ENCODE measurements around the gene DIS3L2. TPM values are rescaled to one million over a fixed set of nuclear protein-coding genes. Genes with fewer than 3 reads are reported as not detected.

Gene DIS3L2
- total RNA-seq, 4 donors from 2014 or later: 12.8 to 27.3 (median 16.8) TPM

DNA sequence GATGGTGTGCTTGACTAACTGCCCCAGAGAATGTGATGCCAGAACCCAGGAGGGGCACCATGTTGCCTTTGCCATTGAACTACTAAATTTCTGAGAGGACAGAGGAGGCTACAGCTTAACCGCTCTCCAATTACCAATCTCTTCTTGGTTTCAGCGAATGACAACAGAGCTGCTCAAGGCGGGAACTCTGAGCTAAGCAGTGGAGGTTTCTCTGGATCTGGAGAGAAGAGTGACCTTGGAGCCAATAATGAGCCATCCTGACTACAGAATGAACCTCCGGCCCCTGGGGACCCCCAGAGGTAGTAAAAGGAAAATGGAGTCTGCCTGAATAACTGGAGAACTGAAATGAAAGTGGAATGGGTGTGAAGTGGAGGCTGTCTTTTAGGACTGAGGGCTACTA is 53.2 kb downstream of the DIS3L2 start:
- intact Hi-C loops (cut with DNase I; ENCODE audit: low total_unique reads) (no loop called here), in situ Hi-C loops (cut with MboI; ENCODE audit: low sequenced_read_pairs in 4 of 4) (no loop called here)
- Histone ChIP-seq H3K9me3 (no peaks in the 10 kb centered on the region), H3K27ac (no peak overlapping the region), H3K36me3 (no peaks in the 10 kb centered on the region), H3K4me1 (peaks cover 0 to 7% of the 10 kb centered on the region in 2 donors), H3K4me3 (no peak overlapping the region), H3K27me3 (no peaks in the 10 kb centered on the region)
- TF ChIP-seq, protein P1, sequence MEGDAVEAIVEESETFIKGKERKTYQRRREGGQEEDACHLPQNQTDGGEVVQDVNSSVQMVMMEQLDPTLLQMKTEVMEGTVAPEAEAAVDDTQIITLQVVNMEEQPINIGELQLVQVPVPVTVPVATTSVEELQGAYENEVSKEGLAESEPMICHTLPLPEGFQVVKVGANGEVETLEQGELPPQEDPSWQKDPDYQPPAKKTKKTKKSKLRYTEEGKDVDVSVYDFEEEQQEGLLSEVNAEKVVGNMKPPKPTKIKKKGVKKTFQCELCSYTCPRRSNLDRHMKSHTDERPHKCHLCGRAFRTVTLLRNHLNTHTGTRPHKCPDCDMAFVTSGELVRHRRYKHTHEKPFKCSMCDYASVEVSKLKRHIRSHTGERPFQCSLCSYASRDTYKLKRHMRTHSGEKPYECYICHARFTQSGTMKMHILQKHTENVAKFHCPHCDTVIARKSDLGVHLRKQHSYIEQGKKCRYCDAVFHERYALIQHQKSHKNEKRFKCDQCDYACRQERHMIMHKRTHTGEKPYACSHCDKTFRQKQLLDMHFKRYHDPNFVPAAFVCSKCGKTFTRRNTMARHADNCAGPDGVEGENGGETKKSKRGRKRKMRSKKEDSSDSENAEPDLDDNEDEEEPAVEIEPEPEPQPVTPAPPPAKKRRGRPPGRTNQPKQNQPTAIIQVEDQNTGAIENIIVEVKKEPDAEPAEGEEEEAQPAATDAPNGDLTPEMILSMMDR (IDR thresholded peaks at IDR 0.05 in 4 of 5, conservative IDR thresholded peaks at IDR 0.05 in 1 of 5): no peak
- no peak for TF ChIP-seq POLR2A (IDR thresholded peaks at IDR 0.05)
- DNase-seq: no peak
- ATAC-seq: no peak

DNA sequence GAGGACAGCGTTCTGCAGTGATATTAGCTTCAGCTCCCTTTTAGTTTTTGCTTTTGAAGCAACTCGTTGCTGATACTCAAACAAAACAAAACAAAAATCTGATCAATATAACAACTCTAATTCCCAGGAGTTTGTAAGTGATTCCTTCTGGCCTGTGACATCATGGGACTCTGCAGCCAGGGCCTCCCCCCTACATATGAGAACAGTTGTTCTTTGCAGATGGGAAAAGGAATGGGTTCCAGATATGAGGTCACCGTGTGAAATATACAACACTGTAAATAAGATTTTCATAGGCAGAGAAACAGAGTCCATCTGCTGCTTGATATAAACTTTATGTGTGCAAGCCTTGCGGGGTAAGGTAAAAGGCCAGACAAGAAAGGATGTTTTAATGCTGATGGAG is 56.7 kb downstream of the DIS3L2 start:
- Histone ChIP-seq H3K27me3 (no peaks in the 10 kb centered on the region), H3K4me3 (no peak overlapping the region), H3K36me3 (no peaks in the 10 kb centered on the region), H3K27ac (no peak overlapping the region), H3K4me1 (peaks cover 0 to 7% of the 10 kb centered on the region in 2 donors), H3K9me3 (no peaks in the 10 kb centered on the region)
- ATAC-seq (no peak), DNase-seq (no peak)
- TF ChIP-seq, protein P1 (IDR thresholded peaks at IDR 0.05 in 4 of 5, conservative IDR thresholded peaks at IDR 0.05 in 1 of 5): no peak
- TF ChIP-seq POLR2A (IDR thresholded peaks at IDR 0.05): no peak
- intact Hi-C loops (cut with DNase I; ENCODE audit: low total_unique reads): no loop called here
- in situ Hi-C loops (cut with MboI; ENCODE audit: low sequenced_read_pairs in 4 of 4): no loop called here

DNA sequence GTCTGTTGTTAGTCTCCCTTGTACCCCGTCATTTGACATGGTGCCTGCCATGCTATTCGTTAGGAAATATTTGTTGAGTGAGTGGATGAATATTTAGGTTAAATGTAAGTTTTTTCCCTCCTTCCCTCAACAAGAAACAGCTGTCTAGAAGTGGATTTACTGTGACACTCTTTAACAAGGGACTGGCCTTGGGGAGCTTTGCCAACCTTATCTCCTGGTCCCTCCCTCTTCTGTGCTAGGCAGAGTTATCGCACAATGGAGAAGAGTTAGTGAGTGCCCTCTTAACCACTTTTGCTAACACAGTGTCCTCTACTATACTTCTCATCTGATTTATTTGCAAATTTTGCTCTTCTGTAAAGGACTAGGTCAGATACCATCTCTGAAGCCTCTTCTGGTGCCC is 61.2 kb downstream of the DIS3L2 start:
- DNase-seq: no peak
- TF ChIP-seq POLR2A (IDR thresholded peaks at IDR 0.05): no peak
- TF ChIP-seq, protein P1 (IDR thresholded peaks at IDR 0.05 in 4 of 5, conservative IDR thresholded peaks at IDR 0.05 in 1 of 5): no peak
- in situ Hi-C loops (cut with MboI; ENCODE audit: low sequenced_read_pairs in 4 of 4): no loop called here
- ATAC-seq: no peak
- peaks cover 0 to 12% of the 10 kb centered on the region in 2 donors for H3K36me3 ChIP-seq
- no peak overlapping the region for H3K27ac ChIP-seq
- no peak overlapping the region for H3K4me3 ChIP-seq
- no peaks in the 10 kb centered on the region for H3K9me3 ChIP-seq
- no peaks in the 10 kb centered on the region for H3K27me3 ChIP-seq
- intact Hi-C loops (cut with DNase I; ENCODE audit: low total_unique reads): no loop called here
- peaks cover 0 to 2% of the 10 kb centered on the region in 2 donors for H3K4me1 ChIP-seq

DNA sequence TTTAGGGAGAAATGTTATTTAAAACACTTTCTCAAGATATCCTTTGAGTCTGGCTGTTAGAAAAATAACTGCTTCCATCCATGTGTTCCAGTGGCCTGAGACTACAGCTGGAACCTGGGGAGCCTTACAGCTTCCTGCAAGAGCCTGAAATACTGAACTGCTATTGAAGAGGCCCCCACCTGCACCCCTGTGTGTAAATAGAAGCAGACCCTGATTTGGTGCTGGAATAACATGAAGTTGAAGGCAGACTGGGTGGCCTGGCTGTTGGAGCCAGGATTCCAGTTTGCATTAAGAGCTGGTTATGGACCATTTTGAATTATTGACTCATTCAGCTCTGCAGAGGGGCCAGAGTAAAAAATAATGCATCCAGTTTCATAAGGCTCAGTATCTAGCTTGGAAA is 61.9 kb downstream of the DIS3L2 start:
- TF ChIP-seq POLR2A (IDR thresholded peaks at IDR 0.05): no peak
- TF ChIP-seq, protein P1 (IDR thresholded peaks at IDR 0.05 in 4 of 5, conservative IDR thresholded peaks at IDR 0.05 in 1 of 5): no peak
- H3K36me3 ChIP-seq: peaks cover 0 to 12% of the 10 kb centered on the region in 2 donors

DNA sequence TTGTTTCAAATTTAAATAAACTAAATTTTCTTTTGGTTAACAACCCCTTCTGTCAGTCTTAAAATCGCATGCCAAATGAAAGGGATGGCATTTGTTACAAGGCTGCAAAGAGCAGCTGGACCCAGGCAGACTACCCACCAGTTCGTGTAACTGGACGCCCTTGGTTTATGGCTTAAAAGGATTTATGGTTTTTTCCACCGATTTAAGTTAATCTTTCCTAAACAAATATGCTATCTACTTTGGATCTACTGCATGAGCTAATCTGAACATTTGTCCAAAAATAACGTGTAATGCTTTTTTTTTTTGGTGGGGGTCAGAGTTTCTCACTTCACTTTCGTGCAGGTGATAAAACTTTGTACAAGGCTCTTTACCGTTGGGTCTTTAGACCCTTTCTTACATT is 62.9 kb downstream of the DIS3L2 start:
- TF ChIP-seq POLR2A (IDR thresholded peaks at IDR 0.05): no peak
- TF ChIP-seq, protein P1 (IDR thresholded peaks at IDR 0.05 in 4 of 5, conservative IDR thresholded peaks at IDR 0.05 in 1 of 5): no peak
- Histone ChIP-seq H3K27ac (no peak overlapping the region), H3K27me3 (no peaks in the 10 kb centered on the region), H3K9me3 (no peaks in the 10 kb centered on the region), H3K4me1 (peaks cover 0 to 6% of the 10 kb centered on the region in 2 donors), H3K36me3 (peaks cover 0 to 12% of the 10 kb centered on the region in 2 donors), H3K4me3 (no peak overlapping the region)
- ATAC-seq (no peak), DNase-seq (no peak)
- in situ Hi-C loops (cut with MboI; ENCODE audit: low sequenced_read_pairs in 4 of 4): no loop called here
- intact Hi-C loops (cut with DNase I; ENCODE audit: low total_unique reads): no loop called here

More for the DNA sequence above, 61.9 kb downstream of the DIS3L2 start:
- H3K9me3 ChIP-seq: no peaks in the 10 kb centered on the region
- H3K4me3 ChIP-seq: no peak overlapping the region
- in situ Hi-C loops (cut with MboI; ENCODE audit: low sequenced_read_pairs in 4 of 4): no loop called here
- H3K4me1 ChIP-seq: no peaks in the 10 kb centered on the region
- DNase-seq (no peak), ATAC-seq (no peak)
- H3K27ac ChIP-seq: no peak overlapping the region
- intact Hi-C loops (cut with DNase I; ENCODE audit: low total_unique reads): no loop called here
- H3K27me3 ChIP-seq: no peaks in the 10 kb centered on the region

Data from gastrocnemius medialis (tissue), 4 donors.